Measurements from ENCODE around the gene RPRD1B. TPM values are rescaled to one million over a fixed set of nuclear protein-coding genes. Genes with fewer than 3 reads are reported as not detected.
A peak's percentile ranks its signal among the peaks of the same experiment; 100 is the strongest.

The RPRD1B gene
- polyA plus RNA-seq, 1 of the 3 experiments (the other 2 are of a cell fraction): 11.8 TPM

GRCh38 chr20:38083338-38084048, 49.9 kb downstream of the RPRD1B start:
- Histone ChIP-seq H3K4me1 (ENCODE audit: control insufficient read depth in 1 of 2, insufficient read depth in 2 of 2, low read depth in 1 of 2, low read length in 1 of 2) (peaks cover 10 to 13% of the 10 kb centered on the region in 2 experiments; a peak in 2 of 4 replicates), H3K4me3 (ENCODE audit: low read depth in 2 of 2, low read length in 1 of 2) (no peak overlapping the region), H3K9ac (no peak overlapping the region), H3K27ac (ENCODE audit: low read depth in 2 of 2, low read length in 1 of 2) (peak overlapping the region; percentile 57 to 72; a peak in 3 of 4 replicates), H3K4me2 (0 out of 2 replicates have a peak overlapping the region, but pooled peaks have one; percentile 9), H3K9me3 (no peaks in the 10 kb centered on the region), H3K27me3 (ENCODE audit: insufficient read depth) (no peaks in the 10 kb centered on the region), H4K20me1 (ENCODE audit: insufficient read depth) (no peaks in the 10 kb centered on the region), H3K9me2 (no peaks in the 10 kb centered on the region), H3F3A (replicated peaks; ENCODE audit: insufficient read depth) (peaks cover 8% of the 10 kb centered on the region), H3K79me2 (ENCODE audit: insufficient read depth) (peaks cover 38% of the 10 kb centered on the region), H2AFZ (ENCODE audit: low read depth) (no peak overlapping the region), H3K36me3 (replicated peaks in 1 of 2; ENCODE audit: control insufficient read depth in 1 of 2, insufficient read depth in 2 of 2, low read length in 1 of 2) (peaks cover 17 to 66% of the 10 kb centered on the region in 2 experiments)
- POLR2A ChIA-PET: no interaction called here
- CTCF ChIA-PET: interaction anchor here (0.9 to 12.9 kb wide), 5 partner anchors 7 to 138 kb away, joined by 4 to 118 read pairs (median 7); no protein-coding TSS in a partner anchor
- DNase-seq: no peak
- TF ChIP-seq RCOR1 (IDR thresholded peaks at IDR 0.05; ENCODE audit: low read length) (no peak), IRF3 (IDR thresholded peaks at IDR 0.05; ENCODE audit: low read depth, low read length) (no peak), CHD2 (IDR thresholded peaks at IDR 0.05; ENCODE audit: low read length, partially characterized antibody) (no peak), RAD21 (IDR thresholded peaks at IDR 0.05; ENCODE audit: low read length) (no peak), EP300 (IDR thresholded peaks at IDR 0.05; ENCODE audit: borderline replicate concordance in 1 of 2, low read depth in 1 of 2, low read length in 1 of 2) (no peak), FOXM1 (IDR thresholded peaks at IDR 0.05; ENCODE audit: low read depth) (no peak), POLR2AphosphoS5 (IDR thresholded peaks at IDR 0.05; ENCODE audit: low read depth, low read length) (no peak), MEF2A (IDR thresholded peaks at IDR 0.05; ENCODE audit: borderline replicate concordance, low read depth) (no peak), YY1 (IDR thresholded peaks at IDR 0.05; ENCODE audit: low read depth) (no peak), CTCF (IDR thresholded peaks at IDR 0.05) (no peak), NRF1 (IDR thresholded peaks at IDR 0.05; ENCODE audit: low read depth, low read length) (no peak), RXRA (IDR thresholded peaks at IDR 0.05; ENCODE audit: borderline replicate concordance, low read depth) (no peak), JUND (IDR thresholded peaks at IDR 0.05) (no peak), MXI1 (IDR thresholded peaks at IDR 0.05; ENCODE audit: low read depth, low read length) (no peak), FOSL2 (IDR thresholded peaks at IDR 0.05; ENCODE audit: borderline replicate concordance, low read depth) (no peak), MAX (IDR thresholded peaks at IDR 0.05; ENCODE audit: low read depth) (no peak), FOXJ3 (CRISPR knock-in tag; IDR thresholded peaks at IDR 0.05) (no peak), TCF12 (IDR thresholded peaks at IDR 0.05) (no peak)
- TF ChIP-seq, protein P1, sequence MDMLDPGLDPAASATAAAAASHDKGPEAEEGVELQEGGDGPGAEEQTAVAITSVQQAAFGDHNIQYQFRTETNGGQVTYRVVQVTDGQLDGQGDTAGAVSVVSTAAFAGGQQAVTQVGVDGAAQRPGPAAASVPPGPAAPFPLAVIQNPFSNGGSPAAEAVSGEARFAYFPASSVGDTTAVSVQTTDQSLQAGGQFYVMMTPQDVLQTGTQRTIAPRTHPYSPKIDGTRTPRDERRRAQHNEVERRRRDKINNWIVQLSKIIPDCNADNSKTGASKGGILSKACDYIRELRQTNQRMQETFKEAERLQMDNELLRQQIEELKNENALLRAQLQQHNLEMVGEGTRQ (IDR thresholded peaks at IDR 0.05; ENCODE audit: borderline replicate concordance, low read depth, low read length): no peak
- WGBS (ENCODE audit: low lambda C conversion rate): 94% methylated on average over 12 of the region's 12 CpGs
